Measurements from ENCODE around the gene TBCCD1.

GRCh38 chr3:186523434-186523833 lies 43.7 kb downstream of the TBCCD1 start:
- TF ChIP-seq POLR2AphosphoS5 (IDR thresholded peaks at IDR 0.05; ENCODE audit: low read depth, low read length) (no peak), TAF1 (IDR thresholded peaks at IDR 0.05; ENCODE audit: borderline replicate concordance, insufficient read depth, low read length) (no peak), FOXP2 (optimal IDR thresholded peaks at IDR 0.05; ENCODE audit: borderline replicate concordance, extremely low read depth, extremely low read length, insufficient read depth) (no peak)
